Pancreas (tissue), 10 donors: ENCODE measurements around the gene FAM13B. TPM values are rescaled to one million over a fixed set of nuclear protein-coding genes. Genes with fewer than 3 reads are reported as not detected.

Experiments
- ATAC-seq, 4 donors: fragments of 200-7000 bp; cut with Tn5 transposase; one replicate each; pipeline versions ENCODE4 v1.8.0 to v1.9.1; 2020; ENCODE audit warnings: mild to moderate bottlenecking in 4 of 4, moderate library complexity in 4 of 4
- DNase-seq, 6 donors: peaks; one replicate each; pipeline ENCODE4 v3.0.0-alpha.2; 2020
- FAIRE-seq: peaks from 2 replicates; lab custom pipeline; 2012; peaks lifted over from hg19 to GRCh38; lab: Jason Lieb, UNC
- H3K27ac ChIP-seq, 4 donors: fragments of 200-600 bp; sonication (generic); 1 replicate in 3 of 4; 2 replicates in 1 of 4; pipeline versions ENCODE4 v1.5.0 to v1.8.0; 2020
- H3K27me3 ChIP-seq, 4 donors: fragments of 200-600 bp; one replicate each; pipeline ENCODE4 v1.8.0; 2021
- H3K36me3 ChIP-seq, 3 donors: fragments of 200-600 bp; sonication (generic) in 1 of 3; one replicate each; pipeline versions ENCODE4 v1.5.0 to v1.8.0; 2020 to 2021
- H3K4me1 ChIP-seq, 3 donors: fragments of 200-600 bp; one replicate each; pipeline ENCODE4 v1.8.0; 2021
- H3K4me3 ChIP-seq, 4 donors: fragments of 200-600 bp; sonication (generic) in 2 of 4; one replicate each; pipeline versions ENCODE4 v1.5.0 to v1.8.0; 2020 to 2021
- H3K9me3 ChIP-seq, 4 donors: fragments of 200-600 bp; one replicate each; pipeline ENCODE4 v1.8.0; 2021
- WGBS, 2 donors: extraction: QIAGEN DNeasy Blood & Tissue Kit; methylation state at CpG; one replicate each; pipeline ENCODE4 v1.1.7; 2013; 5-methylcytosine and 5-hydroxymethylcytosine counted together
- intact Hi-C, 3 donors: fragments of 100-400 bp; cut with DNase I; formaldehyde crosslinking; loops; one replicate each; pipeline versions ENCODE4 v1.11.1 to v1.14.2; 2022
- polyA plus RNA-seq, 2 donors: library from polyadenylated mRNA; stranded (reverse); fragments of 200-250 nt; gene quantifications; one replicate each; pipeline ENCODE4 v1.2.3, GENCODE V29; 2013
- total RNA-seq, 6 donors: library from RNA; stranded (reverse); fragmentation: NEBNext Ultra II Directional in 4 of 6; extraction: Animal tissue kit (Norgen Biotek cat#: 25700) in 4 of 6; gene quantifications; one replicate each; pipeline versions ENCODE4 v1.2.1 to v1.2.4, GENCODE V29; 2021 to 2023
- TF ChIP-seq, protein P1 (sequence below), 4 donors: fragments of 200-600 bp; sonication (generic) in 3 of 4; IDR thresholded peaks; one replicate each; pipeline versions ENCODE4 v1.5.0 to v1.8.0; 2021; ENCODE audit warnings: antibody characterized with exemption in 4 of 4
- donor health status: healthy with polysubstance abuse.
- donor health status: DM: no; HTN: no; CAD: no; lungs with moderate emphysema.
- donor health status: DM: no; HTN: no; CAD: no.
- donor health status: control.
- donor health status: control.
- donor health status: Bipolar disorder and iron deficiency.
- donor health status: DM: yes; HTN: yes; CAD: no.
- donor health status: DM: no; HTN: no; CAD: no.
- donor health status: DM: no; HTN: no; CAD: no.
- donor health status: DM: yes; HTN: yes; CAD: no.

FAM13B gene
- total and polyA plus RNA-seq, 8 donors = 5.6 to 17.8 (median 11.2) TPM

DNA sequence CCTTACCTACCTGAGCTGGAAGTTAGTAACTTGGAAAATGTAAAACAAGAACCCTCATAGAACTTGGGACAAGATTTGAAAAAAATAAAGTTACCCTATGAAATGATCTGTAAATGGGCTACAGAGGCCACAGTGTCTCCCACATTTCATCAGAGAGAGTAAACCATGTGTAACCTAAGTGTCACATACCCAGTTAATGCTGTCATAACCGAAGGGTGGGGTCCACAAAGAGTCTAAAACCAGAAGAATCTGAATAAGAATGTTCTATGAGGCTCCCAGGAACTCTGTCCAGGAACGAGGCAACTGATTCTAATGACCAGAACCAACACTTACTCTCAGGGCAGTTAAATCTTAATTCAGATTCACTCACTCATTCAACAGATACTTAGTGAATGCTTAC lies 1.0 kb upstream of the FAM13B start:
- ATAC-seq (no peak), FAIRE-seq (no peak), DNase-seq (no peak)
- TF ChIP-seq, protein P1, sequence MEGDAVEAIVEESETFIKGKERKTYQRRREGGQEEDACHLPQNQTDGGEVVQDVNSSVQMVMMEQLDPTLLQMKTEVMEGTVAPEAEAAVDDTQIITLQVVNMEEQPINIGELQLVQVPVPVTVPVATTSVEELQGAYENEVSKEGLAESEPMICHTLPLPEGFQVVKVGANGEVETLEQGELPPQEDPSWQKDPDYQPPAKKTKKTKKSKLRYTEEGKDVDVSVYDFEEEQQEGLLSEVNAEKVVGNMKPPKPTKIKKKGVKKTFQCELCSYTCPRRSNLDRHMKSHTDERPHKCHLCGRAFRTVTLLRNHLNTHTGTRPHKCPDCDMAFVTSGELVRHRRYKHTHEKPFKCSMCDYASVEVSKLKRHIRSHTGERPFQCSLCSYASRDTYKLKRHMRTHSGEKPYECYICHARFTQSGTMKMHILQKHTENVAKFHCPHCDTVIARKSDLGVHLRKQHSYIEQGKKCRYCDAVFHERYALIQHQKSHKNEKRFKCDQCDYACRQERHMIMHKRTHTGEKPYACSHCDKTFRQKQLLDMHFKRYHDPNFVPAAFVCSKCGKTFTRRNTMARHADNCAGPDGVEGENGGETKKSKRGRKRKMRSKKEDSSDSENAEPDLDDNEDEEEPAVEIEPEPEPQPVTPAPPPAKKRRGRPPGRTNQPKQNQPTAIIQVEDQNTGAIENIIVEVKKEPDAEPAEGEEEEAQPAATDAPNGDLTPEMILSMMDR (IDR thresholded peaks at IDR 0.05) = no peak
- Histone ChIP-seq H3K9me3 (no peaks in the 10 kb centered on the region), H3K4me3 (peak overlapping the region in 2 of 4 donors; percentile 82 to 100), H3K4me1 (peaks cover 10% of the 10 kb centered on the region in 3 donors), H3K27ac (peak overlapping the region in 2 of 4 donors; percentile 98), H3K36me3 (no peaks in the 10 kb centered on the region), H3K27me3 (no peaks in the 10 kb centered on the region)
- WGBS, 2 donors = 59 to 68% methylated on average over 2 of the region's 2 CpGs
- intact Hi-C loops = no loop called here

DNA sequence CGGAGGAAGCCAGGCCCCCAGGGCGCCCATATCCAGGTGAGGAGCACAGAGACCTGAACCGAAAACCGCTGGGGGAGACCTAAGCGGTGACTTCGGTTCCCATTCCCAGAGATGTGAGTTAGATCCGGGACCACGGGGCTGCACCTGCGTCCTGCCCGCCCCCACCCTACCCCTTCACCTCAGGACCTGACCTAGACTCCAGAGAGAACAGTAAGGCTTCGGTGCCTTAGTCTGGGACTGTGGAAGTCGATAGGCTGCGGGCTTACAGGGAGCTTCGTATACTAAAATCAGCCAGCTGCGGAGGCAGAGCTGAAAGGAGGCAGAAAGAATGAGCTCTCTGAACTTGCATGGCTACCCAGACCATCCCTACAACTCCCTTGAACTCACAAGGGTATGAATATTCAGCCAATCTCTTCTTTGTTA lies 518 bp upstream of the FAM13B start:
- peak overlapping the region; percentile 76 to 100 (median 85) for H3K4me3 ChIP-seq
- FAIRE-seq (no peak), ATAC-seq (peak; percentile 22 to 54 (median 41)), DNase-seq (no peak)
- peak overlapping the region; percentile 97 to 99 (median 98) for H3K27ac ChIP-seq
- no peaks in the 10 kb centered on the region for H3K36me3 ChIP-seq
- intact Hi-C loops = no loop called here
- TF ChIP-seq, protein P1 (IDR thresholded peaks at IDR 0.05) = no peak
- H3K4me1 ChIP-seq = peaks cover 10% of the 10 kb centered on the region in 3 donors
- no peaks in the 10 kb centered on the region for H3K9me3 ChIP-seq
- WGBS, 2 donors = 2% methylated on average over 15 of the region's 15 CpGs
- H3K27me3 ChIP-seq = no peaks in the 10 kb centered on the region

DNA sequence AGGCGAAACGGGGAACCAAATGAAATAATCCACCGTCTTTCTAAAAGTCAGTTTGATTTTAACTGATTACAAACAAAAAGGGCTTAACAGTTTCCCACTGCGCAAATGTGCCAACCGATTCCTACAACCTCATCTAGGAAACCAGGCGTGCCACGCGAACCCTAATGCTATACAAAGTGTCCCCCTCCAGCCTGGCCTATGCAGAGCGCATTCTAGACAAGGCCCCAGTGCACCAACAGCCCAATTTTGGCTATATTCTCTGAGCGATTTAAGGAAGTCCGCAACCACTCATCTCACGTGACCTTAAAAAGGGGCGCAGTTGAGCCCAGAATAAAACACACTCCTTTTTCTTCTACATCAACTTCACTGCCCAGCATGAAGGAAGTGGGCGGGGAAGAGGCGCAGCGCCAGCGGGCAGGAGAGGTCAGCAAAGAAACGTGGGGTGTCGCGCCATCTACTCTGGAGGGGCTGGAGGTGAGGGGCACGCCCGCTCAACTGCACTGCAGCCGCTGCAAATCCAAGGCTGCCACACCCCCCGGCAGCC lies 779 bp downstream of the FAM13B start:
- Histone ChIP-seq H3K9me3 (no peaks in the 10 kb centered on the region), H3K27me3 (no peaks in the 10 kb centered on the region), H3K27ac (peak overlapping the region; percentile 97 to 99 (median 98)), H3K36me3 (no peaks in the 10 kb centered on the region), H3K4me1 (peaks cover 10% of the 10 kb centered on the region in 3 donors), H3K4me3 (peak overlapping the region; percentile 76 to 100 (median 85))
- ATAC-seq (peak; percentile 25 to 56 (median 54)), DNase-seq (peak in 4 of 6 donors; percentile 47 to 69 (median 60)), FAIRE-seq (no peak)
- TF ChIP-seq, protein P1 (IDR thresholded peaks at IDR 0.05) = no peak
- 1 to 2% methylated on average over 24 of the region's 24 CpGs for WGBS, 2 donors
- intact Hi-C loops = no loop called here

DNA sequence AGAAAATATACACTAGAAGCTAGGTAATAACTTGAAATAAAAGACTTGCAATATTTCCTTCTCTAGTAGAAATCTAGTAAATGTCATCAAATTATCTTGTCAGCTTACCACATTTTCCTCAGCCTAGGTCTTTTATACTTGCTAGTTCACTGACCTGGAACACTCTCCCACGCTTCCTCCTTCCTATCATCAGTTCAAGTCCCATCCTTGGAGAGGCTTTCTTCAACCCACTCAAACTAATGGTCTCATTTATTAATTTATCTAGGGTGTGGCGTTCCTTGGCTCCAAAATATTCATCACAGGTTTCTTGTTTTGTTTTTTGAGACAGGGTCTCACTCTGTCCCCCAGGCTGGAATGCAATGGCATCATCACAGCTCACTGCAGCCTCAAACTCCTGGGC lies 2.9 kb downstream of the FAM13B start:
- DNase-seq = no peak
- peaks cover 10% of the 10 kb centered on the region in 3 donors for H3K4me1 ChIP-seq

DNA sequence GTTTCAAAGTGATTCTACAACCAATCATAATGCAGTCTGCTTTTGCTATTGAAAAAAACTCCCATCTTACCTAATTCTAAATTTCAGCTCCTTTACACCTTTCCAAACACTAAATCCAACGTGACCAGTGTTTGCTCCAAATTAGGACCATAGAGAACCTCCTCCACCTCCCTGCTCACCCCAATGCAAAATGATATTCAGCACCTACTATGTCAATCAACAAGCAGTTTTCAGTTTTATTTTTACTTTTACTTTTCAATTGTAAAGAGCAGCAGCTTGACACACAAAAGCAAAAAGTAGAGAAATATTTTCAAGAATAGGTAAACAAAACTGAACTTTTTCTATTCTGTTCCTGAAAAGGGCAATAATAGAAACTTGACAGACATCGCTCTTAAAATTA lies 3.4 kb downstream of the FAM13B start:
- Histone ChIP-seq H3K27me3 (no peaks in the 10 kb centered on the region), H3K4me1 (peaks cover 10% of the 10 kb centered on the region in 3 donors), H3K4me3 (no peak overlapping the region), H3K9me3 (no peaks in the 10 kb centered on the region), H3K36me3 (no peaks in the 10 kb centered on the region), H3K27ac (no peak overlapping the region)
- DNase-seq (no peak), FAIRE-seq (no peak), ATAC-seq (no peak)
- intact Hi-C loops = no loop called here
- WGBS, 2 donors = 67 to 71% methylated on average over 2 of the region's 2 CpGs
- TF ChIP-seq, protein P1 (IDR thresholded peaks at IDR 0.05) = no peak

More for the DNA sequence above, 2.9 kb downstream of the FAM13B start:
- H3K9me3 ChIP-seq = no peaks in the 10 kb centered on the region
- no peaks in the 10 kb centered on the region for H3K36me3 ChIP-seq
- no peak overlapping the region for H3K4me3 ChIP-seq
- no peaks in the 10 kb centered on the region for H3K27me3 ChIP-seq
- ATAC-seq (no peak), FAIRE-seq (no peak)
- TF ChIP-seq, protein P1 (IDR thresholded peaks at IDR 0.05) = no peak
- 87 to 93% methylated on average over 2 of the region's 2 CpGs for WGBS, 2 donors
- intact Hi-C loops = no loop called here
- no peak overlapping the region for H3K27ac ChIP-seq
